Ecto neural progenitor cell (in vitro differentiated cells): ENCODE results near the gene ANTXR1.

Experiments
- DNase-seq: peaks from one replicate; pipeline ENCODE4 v3.0.0-alpha.2; 2018; ENCODE audit warnings: low spot score

Gene ANTXR1

GRCh38 chr2:69013142-69013839 is at the start of gene ANTXR1:
Gene ANTXR1, plus strand, starts transcription at chr2:69013179. Its CDS starts 321 bp downstream, at chr2:69013500.
- peak; percentile 80 for DNase-seq

GRCh38 chr2:68964282-68964681 is 48.7 kb upstream of the ANTXR1 start:
- DNase-seq: no peak

GRCh38 chr2:68968221-68968620 is 44.8 kb upstream of the ANTXR1 start:
- DNase-seq: no peak

DNA sequence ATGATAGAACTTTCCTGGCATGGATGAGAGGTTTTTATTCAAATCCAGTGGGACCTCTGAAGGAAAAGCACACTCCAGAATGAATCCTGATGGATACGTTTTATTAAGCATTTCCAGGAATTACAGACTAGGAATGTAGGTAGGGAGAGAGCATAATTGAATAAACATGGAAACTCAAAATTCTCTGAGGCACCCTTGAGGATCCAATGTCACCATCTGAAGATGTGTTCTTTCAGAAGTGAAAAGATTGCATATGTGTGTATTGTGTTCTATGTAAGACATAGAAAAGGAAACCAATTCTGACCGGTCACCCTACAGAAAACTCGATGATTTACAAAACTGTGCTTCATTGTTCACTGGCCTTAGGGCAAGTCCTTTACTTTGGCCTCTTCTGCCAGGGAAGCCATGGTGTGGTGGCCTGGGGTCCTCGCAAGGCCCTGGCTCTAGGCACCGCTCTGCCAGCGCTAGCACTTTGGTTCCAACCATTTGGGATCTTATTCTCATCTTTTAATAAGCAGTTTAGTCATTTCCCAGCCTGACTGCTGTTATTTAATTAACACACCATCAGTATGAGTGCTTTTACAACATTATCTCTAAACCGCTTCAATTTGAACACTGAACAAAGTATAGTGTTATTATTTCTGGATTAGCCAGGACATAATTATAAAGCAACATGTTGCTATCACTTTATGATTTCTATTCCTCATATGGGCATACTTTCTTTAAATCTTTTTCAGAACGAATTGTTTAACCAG is 43.1 kb upstream of the ANTXR1 start:
- no peak for DNase-seq

GRCh38 chr2:68970566-68971265 is 42.3 kb upstream of the ANTXR1 start:
- no peak for DNase-seq

DNA sequence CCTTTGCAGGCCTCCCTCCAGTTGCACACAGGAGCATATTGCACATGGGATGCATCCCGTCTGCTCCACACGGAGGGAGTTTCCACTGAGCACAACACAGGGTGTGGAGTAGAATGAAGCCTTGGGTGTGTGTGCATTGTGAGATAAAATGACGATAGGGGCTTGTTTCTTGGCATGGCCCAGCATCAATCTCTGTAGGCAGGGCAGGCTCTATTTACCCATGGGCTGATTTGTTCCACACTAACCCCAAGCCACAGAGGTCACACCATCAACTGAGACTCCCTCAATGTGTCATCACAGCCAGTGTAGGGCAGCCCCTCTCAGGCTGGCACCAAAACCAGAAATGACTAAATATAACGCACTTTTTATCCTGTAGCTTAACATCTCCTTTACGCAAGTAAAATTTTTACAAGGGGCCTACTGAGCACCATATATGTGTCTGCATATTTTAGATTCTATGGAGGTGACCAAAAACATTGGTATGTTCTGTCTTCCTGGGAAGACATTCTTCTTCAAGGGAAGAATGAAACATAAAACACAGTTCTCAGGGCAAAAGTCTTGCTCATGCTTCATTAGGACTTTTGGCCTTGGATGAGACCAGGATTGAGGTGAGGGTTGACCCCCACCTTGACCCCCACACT is 41.3 kb upstream of the ANTXR1 start:
- no peak for DNase-seq

DNA sequence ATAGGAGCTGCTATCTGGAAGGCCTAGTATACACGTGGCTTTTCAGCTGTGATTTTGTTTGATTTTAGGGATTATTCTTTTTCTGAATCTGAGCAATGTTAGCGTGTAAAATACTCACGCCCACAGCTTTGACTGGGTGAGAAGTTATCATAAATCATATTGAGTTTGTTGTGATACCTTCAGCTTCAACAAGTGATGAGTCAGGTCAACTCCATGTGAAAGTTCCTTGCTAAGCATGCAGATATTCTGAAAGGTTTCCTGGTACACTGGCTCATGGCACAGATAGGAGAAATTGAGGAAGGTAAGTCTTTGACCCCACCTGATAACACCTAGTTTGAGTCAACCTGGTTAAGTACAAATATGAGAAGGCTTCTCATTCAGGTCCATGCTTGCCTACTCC is 38.7 kb upstream of the ANTXR1 start, which contains the start of gene GKN1:
Gene GKN1, plus strand, starts transcription at position 386 of the 400 bp plus-strand sequence. CDS start 42 bp downstream, outside the sequence.
- DNase-seq: no peak

GRCh38 chr2:68974946-68975665 is 37.9 kb upstream of the ANTXR1 start:
- no peak for DNase-seq

DNA sequence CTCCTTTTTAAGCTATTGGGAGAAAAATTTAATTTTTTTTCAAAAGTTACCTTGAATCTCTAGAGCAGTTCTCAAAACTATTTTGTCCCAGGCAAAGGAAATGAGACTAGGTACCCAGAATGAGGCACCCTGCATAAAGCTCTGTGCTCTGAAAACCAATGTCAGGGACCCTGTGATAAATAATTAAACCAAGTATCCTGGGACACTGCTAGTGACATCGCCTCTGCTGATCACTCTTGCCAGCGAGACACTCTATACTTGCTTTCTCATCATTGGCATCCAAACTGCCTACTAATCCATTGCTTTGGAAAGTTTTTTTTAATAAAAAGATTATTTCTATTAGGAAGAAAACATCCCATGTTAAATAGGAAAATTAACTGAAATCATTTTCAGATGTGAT is 37.1 kb upstream of the ANTXR1 start:
- no peak for DNase-seq

DNA sequence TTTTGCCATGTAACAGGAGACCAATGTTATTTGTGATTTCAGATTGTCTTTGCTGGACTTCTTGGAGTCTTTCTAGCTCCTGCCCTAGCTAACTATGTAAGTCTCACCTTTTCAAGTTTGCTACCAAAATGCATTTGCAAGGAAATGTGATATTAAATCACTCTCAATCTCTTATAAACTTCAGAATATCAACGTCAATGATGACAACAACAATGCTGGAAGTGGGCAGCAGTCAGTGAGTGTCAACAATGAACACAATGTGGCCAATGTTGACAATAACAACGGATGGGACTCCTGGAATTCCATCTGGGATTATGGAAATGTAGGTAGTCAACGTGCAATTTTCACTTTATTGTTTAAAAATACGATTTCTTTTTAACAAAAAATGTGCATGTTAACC is 35.5 kb upstream of the ANTXR1 start:
- no peak for DNase-seq

DNA sequence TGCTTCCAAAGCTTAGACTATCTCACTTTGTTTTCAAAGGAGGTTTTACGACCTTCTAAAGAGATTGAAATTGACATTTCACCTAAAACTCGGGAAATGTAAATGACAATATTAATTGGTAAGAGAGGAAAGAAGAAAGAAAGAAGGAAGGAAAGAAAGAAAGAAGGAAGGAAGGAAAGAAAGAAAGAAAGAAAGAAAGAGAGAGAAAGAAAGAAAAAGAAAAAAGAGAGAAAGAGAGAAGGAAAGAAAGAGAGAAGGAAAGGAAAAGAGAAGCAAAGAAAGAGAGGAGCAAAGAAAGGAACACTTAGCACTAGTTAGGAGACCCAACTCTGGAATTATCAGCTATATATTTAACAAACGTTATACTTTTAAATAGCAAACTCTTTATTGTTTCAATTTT is 34.9 kb upstream of the ANTXR1 start:
- DNase-seq: no peak

DNA sequence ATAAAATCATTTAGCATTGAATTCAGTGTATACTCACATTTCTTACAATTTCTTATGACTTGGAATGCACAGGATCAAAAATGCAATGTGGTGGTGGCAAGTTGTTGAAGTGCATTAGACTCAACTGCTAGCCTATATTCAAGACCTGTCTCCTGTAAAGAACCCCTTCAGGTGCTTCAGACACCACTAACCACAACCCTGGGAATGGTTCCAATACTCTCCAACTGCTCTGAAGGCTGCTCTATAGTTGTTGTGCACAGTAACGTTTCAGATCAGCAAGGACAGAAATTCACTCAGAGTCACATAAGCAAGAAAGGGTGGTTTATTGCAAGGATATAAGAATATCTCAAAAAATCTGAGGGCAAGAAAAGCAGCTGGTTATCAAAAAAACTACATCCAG is 32.0 kb upstream of the ANTXR1 start:
- DNase-seq: no peak

DNA sequence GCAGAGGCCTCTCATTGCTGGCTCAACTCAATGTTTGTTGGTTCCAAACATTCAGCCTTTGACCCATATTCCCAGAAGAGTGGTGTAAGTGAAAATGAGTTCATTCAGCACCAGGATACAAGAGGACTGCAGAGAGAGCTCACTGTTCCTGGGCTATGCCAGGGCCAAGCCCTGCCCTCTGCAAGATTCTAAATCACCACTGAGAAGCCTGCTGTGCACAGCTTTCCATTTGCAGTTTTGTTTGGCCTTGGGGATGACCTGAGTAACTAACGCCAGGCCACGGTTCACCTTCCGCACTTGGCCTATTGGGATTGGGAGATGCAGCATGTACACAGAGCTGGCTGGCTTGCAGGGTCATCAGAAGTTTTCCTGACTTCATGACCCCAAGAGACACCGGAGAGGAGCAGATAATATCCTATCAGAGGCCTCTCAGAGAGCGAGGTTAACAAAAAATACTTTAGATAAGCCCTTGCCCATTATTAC is 25.9 kb upstream of the ANTXR1 start:
- DNase-seq: no peak

DNA sequence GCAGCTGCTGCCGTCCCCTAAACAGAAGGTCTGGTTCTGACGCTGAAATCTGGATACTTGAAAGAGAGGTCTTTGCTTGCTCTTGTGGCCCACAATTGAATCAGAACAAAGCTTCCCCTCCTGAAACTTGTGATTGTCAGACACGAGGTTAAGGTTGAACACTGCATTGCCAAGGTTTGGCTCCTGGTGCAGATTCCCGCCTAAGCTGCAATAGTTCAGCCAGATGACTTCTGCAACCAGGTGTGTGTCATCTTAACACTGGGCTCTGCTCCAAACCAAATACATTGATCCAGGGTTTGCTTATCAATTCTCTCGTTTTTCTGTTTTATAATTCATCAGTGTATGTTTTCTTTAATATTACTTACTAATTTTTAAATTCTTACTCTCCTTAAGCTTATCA is 23.9 kb upstream of the ANTXR1 start:
- DNase-seq: no peak

- no peak for DNase-seq
Measured at GRCh38 chr2:68992341-68992740, 20.6 kb upstream of the ANTXR1 start.

- DNase-seq: no peak
Measured at GRCh38 chr2:68992933-68993332, 20.0 kb upstream of the ANTXR1 start.

- no peak for DNase-seq
Measured at GRCh38 chr2:68993660-68994059, 19.3 kb upstream of the ANTXR1 start.

DNA sequence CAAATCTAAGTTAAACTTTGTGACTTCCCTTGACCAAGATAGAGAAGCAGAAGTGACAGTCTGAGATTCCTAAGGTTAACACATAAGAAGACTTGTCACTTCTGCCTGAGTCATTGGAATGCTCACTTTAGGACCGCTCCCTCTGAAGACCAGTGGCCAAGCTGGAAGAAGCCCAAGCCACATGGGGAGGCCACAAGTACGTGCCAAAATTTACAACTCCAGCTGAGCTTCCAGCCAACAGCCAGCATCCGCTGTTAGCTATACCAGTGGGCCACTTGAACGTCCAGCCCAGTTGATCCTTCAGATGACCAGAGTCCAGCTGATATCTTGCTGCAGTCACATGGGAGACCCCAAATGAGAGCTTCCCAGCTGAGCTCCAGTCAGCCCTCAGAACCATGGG is 18.1 kb upstream of the ANTXR1 start:
- DNase-seq: no peak

GRCh38 chr2:68995916-68996315 is 17.1 kb upstream of the ANTXR1 start:
- no peak for DNase-seq

GRCh38 chr2:68997401-68997800 is 15.6 kb upstream of the ANTXR1 start:
- no peak for DNase-seq

GRCh38 chr2:69001879-69002278 is 11.1 kb upstream of the ANTXR1 start:
- DNase-seq: no peak

- no peak for DNase-seq
Measured at GRCh38 chr2:69003731-69004130, 9.2 kb upstream of the ANTXR1 start.
